HepG2 (cell line): Measurements from ENCODE around the gene LGALS1. TPM values are rescaled to one million over a fixed set of nuclear protein-coding genes. Genes with fewer than 3 reads are reported as not detected.

Source experiments
- KIAA2018 ChIP-seq: sonication (generic); formaldehyde crosslinking; IDR thresholded peaks from 2 replicates; pipeline ENCODE4 v1.5.0; 2020; ENCODE audit warnings: mild to moderate bottlenecking, missing genetic modification reagents, borderline replicate concordance
- NR2C2 ChIP-seq: sonication (generic); formaldehyde crosslinking; IDR thresholded peaks from 2 replicates; pipeline ENCODE4 v1.4.0; 2020; ENCODE audit warnings: missing genetic modification reagents, mild to moderate bottlenecking, moderate library complexity, borderline replicate concordance
- polyA plus RNA-seq, 8 experiments: library from polyadenylated mRNA; depleted of rRNA in 3 of 8; stranded (reverse) in 7 of 8; unstranded in 1 of 8; fragments of >200 nt; fragmentation: Illumina TruSeq in 4 of 8; extraction: Trizol in 4 of 8; gene quantifications; 2 replicates each; pipeline versions ENCODE4 v1.2.1 to v1.2.3, GENCODE V29; 2011 to 2016; ENCODE audit warnings: low read depth in 4 of 8, missing spikeins in 1 of 8, mixed read lengths in 1 of 8; ENCODE audit not compliant: insufficient read depth in 1 of 8
- total RNA-seq, 5 experiments: library from RNA; depleted of rRNA; stranded (reverse); fragments of >200 nt; fragmentation: Illumina TruSeq; extraction: Trizol; gene quantifications; 2 replicates each; pipeline ENCODE4 v1.2.3, GENCODE V29; 2016; ENCODE audit warnings: low read depth in 1 of 5

The LGALS1 gene
- total and polyA plus RNA-seq, 2 of the 13 experiments (the other 11 are each of a cell fraction or from before 2014, with no cell fraction given): 103 to 858 TPM

- TF ChIP-seq KIAA2018 (CRISPR knock-in tag): no peak
- no peak for TF ChIP-seq NR2C2 (CRISPR knock-in tag)
Measured at GRCh38 chr22:37633089-37633624, 42.3 kb upstream of the LGALS1 start (continued).
